ENCODE measurements around the gene UBASH3A. TPM values are rescaled to one million over a fixed set of nuclear protein-coding genes. Genes with fewer than 3 reads are reported as not detected.

Gene UBASH3A
- total RNA-seq, 2 donors from 2014 or later = 0.23 to 1.8 TPM

- no peak for TF ChIP-seq CTCF (IDR thresholded peaks at IDR 0.05)
- TF ChIP-seq POLR2AphosphoS5 (IDR thresholded peaks at IDR 0.05) = no peak
- no peak for TF ChIP-seq POLR2A (IDR thresholded peaks at IDR 0.05)
- no peak for DNase-seq (ENCODE audit: low spot score)
- no peaks in the 10 kb centered on the region for H3K4me1 ChIP-seq (replicated peaks)
- intact Hi-C loops (cut with DNase I) = no loop called here
- H3K27ac ChIP-seq = no peak overlapping the region
- H3K4me3 ChIP-seq = no peak overlapping the region
- H3K27me3 ChIP-seq (replicated peaks; ENCODE audit: insufficient read depth) = no peaks in the 10 kb centered on the region
- 77% methylated on average over 5 of the region's 5 CpGs for WGBS
- H3K36me3 ChIP-seq = no peaks in the 10 kb centered on the region
- no peaks in the 10 kb centered on the region for H3K9me3 ChIP-seq
These were observed 12.4 kb upstream of the UBASH3A start for GRCh38 chr21:42391297-42391696.

GRCh38 chr21:42392731-42393442, 10.8 kb upstream of the UBASH3A start:
- DNase-seq (ENCODE audit: low spot score) = no peak
- Histone ChIP-seq H3K36me3 (no peaks in the 10 kb centered on the region), H3K4me1 (replicated peaks) (no peaks in the 10 kb centered on the region), H3K9me3 (no peaks in the 10 kb centered on the region), H3K4me3 (no peak overlapping the region), H3K27ac (no peak overlapping the region), H3K27me3 (replicated peaks; ENCODE audit: insufficient read depth) (no peaks in the 10 kb centered on the region)
- TF ChIP-seq POLR2A (IDR thresholded peaks at IDR 0.05) = no peak
- no peak for TF ChIP-seq CTCF (IDR thresholded peaks at IDR 0.05)
- TF ChIP-seq POLR2AphosphoS5 (IDR thresholded peaks at IDR 0.05) = no peak
- 78% methylated on average over 17 of the region's 17 CpGs for WGBS
- intact Hi-C loops (cut with DNase I) = no loop called here

- DNase-seq (ENCODE audit: low spot score) = no peak
These were observed 10.2 kb upstream of the UBASH3A start for GRCh38 chr21:42393443-42393950.

GRCh38 chr21:42395302-42395701, 8.4 kb upstream of the UBASH3A start:
- Histone ChIP-seq H3K4me1 (replicated peaks) (no peaks in the 10 kb centered on the region), H3K27me3 (replicated peaks; ENCODE audit: insufficient read depth) (no peaks in the 10 kb centered on the region), H3K4me3 (no peak overlapping the region), H3K9me3 (no peaks in the 10 kb centered on the region), H3K27ac (no peak overlapping the region), H3K36me3 (no peaks in the 10 kb centered on the region)
- no peak for DNase-seq (ENCODE audit: low spot score)
- TF ChIP-seq CTCF (IDR thresholded peaks at IDR 0.05) = no peak
- TF ChIP-seq POLR2AphosphoS5 (IDR thresholded peaks at IDR 0.05) = no peak
- TF ChIP-seq POLR2A (IDR thresholded peaks at IDR 0.05) = no peak
- 94% methylated on average over 11 of the region's 11 CpGs for WGBS
- intact Hi-C loops (cut with DNase I) = no loop called here

More at GRCh38 chr21:42393443-42393950, 10.2 kb upstream of the UBASH3A start:
- intact Hi-C loops (cut with DNase I) = no loop called here
- H3K9me3 ChIP-seq = no peaks in the 10 kb centered on the region
- WGBS = 57% methylated on average over 8 of the region's 8 CpGs
- no peak overlapping the region for H3K27ac ChIP-seq
- no peaks in the 10 kb centered on the region for H3K4me1 ChIP-seq (replicated peaks)
- H3K36me3 ChIP-seq = no peaks in the 10 kb centered on the region
- no peaks in the 10 kb centered on the region for H3K27me3 ChIP-seq (replicated peaks; ENCODE audit: insufficient read depth)
- no peak for TF ChIP-seq POLR2AphosphoS5 (IDR thresholded peaks at IDR 0.05)
- no peak for TF ChIP-seq CTCF (IDR thresholded peaks at IDR 0.05)
- TF ChIP-seq POLR2A (IDR thresholded peaks at IDR 0.05) = no peak
- no peak overlapping the region for H3K4me3 ChIP-seq
